Raji (cell line): Measurements from ENCODE around the gene ENPP6.

Source experiments
- POLR2A ChIP-seq: IDR thresholded peaks from 2 replicates; pipeline ENCODE4 v1.6.1; 2011; ENCODE audit warnings: low read depth, low read length, control low read depth; ENCODE audit not compliant: insufficient read depth

ENPP6 gene

DNA sequence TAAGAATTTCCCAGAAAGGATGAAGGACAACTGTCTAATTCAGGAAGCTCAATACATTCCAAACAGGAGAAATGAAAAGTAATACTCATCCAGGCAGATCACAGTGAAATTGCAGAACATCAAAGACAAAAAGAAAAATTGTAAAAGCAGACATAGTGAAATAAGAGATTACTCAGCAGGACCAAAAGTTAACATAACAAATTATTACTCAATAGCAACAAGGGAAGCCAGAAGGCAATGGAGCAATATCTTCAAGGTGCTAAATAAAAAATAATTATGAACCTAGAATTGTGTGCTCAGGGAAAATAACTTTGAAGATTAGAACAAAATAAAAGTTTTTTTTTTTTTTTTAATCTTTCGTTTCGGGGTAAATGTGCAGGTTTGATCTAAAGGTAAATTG is 30.5 kb upstream of the ENPP6 start:
- no peak for TF ChIP-seq POLR2A

DNA sequence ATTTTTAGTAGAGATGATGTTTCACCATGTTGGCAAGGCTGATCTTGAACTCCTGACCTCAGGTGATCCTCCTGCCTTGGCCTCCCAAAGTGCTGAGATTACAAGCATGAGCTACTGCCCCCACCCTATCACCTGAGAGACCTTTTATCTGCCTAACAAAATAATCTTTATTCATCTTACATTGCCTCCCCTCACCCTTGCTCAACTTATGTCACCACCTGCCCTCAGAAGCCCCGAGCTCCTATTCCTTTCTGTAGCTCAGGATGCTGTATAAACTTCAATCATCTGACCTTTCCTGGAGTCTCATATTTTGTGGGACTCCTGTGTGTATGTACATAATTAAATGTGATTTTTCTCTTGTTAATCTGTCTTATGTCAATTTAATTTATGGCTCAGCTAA is 29.7 kb upstream of the ENPP6 start:
- no peak for TF ChIP-seq POLR2A

DNA sequence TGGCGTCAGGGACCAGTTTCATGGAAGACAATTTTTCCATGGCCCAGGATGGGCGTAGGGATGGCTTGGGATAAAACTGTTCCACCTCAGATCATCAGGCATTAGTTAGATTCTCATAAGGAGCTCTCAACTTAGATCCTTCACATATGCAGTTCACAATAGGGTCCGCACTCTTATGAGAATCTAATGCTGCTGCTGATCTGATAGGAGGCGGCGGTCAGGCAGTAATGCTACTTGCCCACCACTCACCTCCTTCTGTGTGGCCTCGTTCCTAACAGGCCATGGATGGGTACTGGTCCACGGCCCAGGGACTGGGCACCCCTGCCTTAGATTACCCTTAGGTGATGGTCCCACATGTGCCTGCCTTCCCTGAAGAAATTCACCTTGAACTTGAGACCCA is 28.8 kb upstream of the ENPP6 start:
- no peak for TF ChIP-seq POLR2A

DNA sequence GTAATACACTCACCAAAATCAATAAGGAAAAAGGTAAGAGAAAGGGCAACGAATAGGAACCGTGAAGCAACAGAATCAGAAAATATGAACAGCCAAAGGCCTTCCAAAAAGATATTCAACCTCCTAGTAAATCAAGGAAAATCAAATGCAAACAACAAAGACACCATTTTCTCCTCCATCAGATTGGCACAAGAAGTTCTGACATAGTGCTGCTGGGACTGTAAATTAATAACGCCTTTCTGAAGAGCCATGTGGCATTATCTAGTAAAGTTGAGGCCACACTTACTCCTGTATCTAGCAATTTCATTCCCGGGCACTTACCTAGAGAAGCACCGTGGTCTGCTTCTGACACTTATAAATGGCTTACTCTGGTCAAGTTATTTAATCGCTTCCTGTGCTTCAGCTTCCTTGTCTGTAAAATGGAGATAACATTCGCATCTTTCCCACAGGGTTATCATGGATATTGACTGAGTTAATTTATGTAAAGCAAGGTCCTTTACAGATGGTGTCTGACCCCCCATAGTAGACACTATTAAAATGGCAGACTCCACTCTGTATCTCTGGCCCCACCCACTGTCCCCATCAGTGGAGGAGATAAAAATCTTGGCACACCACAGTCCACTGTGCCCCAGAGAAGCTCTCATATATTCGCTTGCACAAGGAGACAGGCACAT is 20.5 kb upstream of the ENPP6 start:
- no peak for TF ChIP-seq POLR2A

DNA sequence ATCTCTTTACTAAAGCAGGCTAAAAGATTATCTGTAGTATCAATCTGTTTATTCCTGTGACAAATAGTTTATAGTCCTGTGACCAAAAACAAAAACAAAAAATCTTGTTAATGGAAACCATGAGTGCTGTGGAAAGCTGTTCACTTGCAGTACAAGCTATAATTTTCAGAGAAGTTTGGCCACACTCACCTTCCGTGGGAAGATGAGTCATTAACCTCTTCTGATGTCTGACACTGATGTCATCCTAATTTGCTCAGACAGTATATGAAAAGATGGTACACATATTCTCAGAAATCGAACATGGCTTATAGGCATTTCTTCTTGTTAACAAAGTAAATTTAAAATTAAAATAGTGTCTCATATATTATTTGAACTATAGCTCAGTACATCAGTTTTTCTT is 19.9 kb upstream of the ENPP6 start:
- TF ChIP-seq POLR2A: no peak

DNA sequence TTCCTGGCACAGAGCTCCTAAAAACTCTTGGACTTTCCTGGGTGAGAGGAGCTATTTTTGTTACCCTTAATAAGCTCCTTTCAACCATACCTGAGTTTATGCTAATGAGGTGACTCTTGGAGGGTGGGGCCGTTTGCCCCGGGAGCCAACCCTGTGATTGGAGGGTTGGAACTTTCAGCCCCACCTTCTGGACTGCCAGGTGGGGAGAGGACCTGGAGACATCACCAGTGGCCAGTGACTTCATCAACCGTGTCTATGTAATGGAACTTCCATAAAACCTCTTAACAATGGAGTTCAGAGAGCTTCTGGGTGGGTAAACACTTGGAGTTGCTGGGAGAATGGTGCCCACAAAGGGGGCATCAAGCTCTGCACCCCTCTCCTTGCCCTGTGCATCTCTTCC is 17.9 kb upstream of the ENPP6 start:
- no peak for TF ChIP-seq POLR2A

DNA sequence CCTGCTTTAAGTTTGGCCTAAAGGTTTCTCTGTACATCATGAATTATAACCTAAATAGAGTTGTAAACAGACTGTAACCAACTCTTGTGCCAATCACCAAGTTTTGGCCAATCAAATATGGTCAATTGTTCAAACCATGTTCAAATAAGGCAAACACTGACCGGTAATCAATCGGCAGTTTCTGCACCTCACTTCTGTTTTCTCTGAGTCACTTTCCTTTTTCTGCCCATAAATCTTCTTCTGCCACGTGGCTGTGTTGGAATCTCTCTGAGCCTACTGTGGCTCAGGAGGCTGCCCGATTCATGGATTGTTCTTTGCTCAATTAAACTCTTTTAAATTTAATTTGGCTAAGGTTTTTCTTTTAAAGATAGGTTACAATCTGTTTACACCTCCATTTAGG is 16.5 kb upstream of the ENPP6 start:
- no peak for TF ChIP-seq POLR2A

DNA sequence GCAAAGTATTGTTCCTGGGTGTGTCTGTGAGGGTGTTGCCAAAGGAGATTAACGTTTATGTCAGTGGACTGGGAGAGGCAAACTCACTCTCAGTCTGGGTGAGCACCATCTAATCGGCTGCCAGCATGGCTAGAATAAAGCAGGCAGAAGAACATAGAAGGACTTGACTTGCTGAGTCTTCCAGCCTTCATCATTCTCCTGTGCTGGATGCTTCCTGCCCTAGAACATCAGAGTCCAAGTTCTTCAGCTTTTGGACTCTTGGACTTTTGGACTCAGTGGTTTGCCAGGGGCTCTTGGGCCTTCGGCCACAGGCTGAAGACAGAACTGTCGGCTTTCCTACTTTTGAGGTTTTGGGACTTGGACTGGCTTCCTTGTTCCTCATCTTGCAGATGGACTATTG is 15.3 kb upstream of the ENPP6 start:
- TF ChIP-seq POLR2A: no peak

DNA sequence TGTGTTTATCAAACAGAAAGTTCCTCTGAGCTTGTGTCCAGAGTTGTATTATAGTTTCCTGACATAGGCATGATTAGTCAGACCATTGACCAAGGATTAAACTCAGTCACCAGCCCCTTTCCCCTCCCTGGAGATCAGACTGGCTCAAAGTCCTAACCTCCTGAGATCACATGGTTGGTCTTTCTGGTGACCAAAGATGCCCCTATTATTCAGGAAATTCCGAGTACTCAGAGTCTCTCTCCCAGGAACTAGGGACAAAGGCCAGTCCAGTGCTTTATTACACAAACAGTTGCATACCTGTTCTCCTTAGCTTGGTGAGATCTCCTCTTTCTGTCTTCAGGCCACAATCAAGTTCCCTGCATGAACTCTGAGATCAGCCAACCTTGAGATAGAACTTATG is 14.5 kb upstream of the ENPP6 start:
- no peak for TF ChIP-seq POLR2A

DNA sequence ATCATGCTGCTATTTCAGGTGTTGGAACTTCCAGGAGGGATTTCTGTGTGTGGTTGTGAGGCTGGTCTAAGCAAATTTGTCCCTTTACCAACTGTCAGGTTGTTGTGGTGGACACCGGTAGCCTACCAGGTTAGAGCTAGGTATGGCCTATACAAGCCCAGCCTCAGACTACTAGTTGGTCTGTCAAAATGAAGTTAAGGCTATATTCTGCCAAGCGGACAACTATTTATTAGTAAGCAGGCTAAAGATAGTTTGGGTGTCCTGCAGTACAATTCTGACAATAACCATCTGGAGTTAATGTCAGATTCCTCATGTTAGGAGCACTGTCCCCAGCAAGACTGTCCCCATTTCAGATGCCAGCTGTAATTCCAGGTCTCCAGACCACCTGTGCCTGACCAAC is 13.9 kb upstream of the ENPP6 start:
- no peak for TF ChIP-seq POLR2A

DNA sequence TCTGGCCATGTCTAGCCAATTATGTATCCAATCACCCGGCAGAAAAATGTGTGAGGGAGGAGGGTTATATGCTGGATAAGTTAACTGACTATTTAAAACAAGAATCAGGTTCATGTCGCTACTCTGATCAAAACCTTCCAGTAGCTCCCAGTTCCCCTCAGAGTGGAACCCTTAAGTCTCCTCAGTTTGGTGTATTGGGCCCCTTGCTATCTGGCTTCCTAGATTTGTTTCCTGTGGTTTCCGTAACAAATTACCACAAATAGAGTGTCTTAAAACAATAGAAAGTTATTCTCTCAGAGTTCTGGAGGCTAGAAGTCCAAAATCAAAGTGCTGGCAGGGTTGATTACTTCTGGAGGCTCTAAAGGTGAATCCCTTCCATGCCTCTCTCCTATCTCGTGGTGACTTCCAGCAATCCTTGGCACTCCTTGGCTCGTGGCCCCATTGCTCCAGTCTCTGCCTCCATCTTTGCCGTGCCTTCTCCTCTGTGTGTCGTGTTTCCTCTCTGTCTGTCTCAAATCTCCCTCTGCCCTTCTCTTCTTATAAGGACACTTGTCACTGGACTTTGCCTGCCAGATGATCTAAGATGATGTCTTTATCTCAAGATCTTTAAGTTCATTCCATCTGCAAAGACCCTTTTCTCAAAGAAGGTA is 10.5 kb upstream of the ENPP6 start:
- no peak for TF ChIP-seq POLR2A

DNA sequence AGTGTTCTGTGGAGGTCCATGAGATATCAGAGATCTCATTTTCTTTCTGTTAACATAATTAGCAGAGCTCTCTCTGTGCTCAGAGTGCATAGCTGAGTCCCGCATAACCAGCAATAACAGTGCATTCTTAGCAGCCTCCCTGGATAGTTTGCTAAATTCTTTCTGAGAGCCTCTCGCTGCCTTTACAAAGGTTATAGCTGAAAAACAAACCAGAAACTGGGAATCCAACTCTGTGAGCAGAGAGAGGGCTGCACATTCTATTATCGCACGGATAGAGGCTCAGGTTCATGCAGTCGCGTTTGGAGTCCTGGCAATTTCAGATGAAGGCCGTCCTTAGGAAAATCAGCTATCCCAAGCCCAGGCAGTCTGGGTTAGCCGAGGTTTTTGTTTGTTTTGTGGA is 1.2 kb downstream of the ENPP6 start:
- TF ChIP-seq POLR2A: no peak

DNA sequence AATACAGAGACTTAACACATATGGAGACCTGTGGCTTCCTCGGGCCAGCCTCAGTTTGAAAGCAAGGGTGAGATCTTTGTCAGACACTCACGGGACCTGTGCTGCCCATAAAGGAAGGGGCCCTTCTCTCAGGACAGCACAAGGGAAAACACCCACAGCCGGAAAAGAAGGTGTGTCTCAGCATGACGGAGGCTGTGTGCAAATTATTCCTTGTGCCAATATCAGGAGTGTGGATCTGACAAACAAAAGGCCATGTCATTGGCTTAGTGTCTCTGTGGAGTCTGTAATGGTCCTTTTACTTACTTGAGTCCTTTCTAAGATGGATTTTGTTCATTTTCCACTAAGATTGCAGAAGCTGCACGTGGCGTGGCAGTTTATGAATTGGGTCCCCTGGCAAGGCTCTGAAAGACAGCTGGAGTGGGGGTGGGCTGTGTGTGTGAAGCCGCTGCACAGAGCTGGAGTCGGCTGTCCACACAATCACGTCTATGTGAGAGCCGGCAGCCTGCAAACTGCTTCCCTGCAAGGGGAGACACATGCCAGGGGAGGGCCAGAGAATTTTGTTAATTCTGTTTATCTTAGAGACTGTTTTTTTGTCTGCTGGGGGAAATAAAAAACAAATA is 1.9 kb downstream of the ENPP6 start:
- no peak for TF ChIP-seq POLR2A

DNA sequence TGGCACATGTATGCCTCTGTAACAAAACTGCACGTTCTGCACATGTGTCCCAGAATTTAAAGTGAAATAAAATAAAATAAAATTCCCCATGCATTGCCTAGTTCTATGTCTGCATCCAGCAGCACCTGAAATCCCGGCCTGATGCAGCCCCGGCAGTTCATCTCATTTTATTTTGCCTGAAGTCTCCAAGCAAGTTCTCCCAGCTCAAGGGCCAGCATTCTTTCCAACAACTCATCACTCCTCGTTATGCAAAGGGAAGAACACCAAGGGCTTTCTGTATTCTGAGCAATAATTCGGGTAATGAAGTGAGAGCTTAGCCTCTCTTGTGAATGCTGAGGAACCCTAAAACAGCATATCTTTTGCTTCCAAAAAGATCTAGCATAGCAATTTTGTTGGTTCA is 2.7 kb downstream of the ENPP6 start:
- no peak for TF ChIP-seq POLR2A

DNA sequence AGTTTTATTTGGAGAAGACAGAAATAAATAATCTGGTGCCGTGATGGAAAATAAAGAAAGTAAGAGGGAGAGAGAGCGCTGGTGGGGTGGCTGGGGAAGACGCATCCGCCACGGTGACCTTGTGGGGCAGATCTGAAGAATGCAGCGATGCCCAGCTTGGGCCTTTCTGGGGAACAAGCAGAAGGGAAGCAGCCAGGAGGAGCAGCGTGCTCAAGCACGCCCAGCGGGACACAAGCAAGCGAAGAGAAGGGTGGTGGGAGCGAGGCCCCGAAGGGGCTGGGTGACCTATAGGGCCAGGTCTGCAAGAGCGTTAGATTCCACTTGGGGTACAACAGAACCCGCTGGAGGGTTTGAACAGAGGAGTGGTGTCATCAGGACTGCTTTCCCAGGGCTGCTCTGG is 12.4 kb downstream of the ENPP6 start:
- no peak for TF ChIP-seq POLR2A

DNA sequence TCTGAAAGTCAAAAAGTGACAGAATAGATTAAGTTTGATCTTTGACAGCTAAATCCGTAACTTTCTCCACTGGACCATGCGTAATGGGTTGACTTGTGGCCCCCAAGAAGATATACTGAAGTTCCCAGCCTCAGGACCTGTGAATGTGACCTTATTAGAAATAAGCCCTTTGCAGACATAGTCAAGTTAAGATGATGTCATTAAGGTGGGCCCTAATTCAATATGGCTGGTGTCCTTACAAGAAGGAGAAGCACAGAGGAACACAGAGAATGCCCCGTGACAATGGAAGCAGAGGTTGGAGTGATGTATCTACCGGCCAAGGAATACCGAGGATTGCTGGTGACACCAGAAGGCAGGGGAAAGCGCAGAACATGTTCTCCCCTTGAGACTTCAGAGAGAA is 14.4 kb downstream of the ENPP6 start:
- no peak for TF ChIP-seq POLR2A

DNA sequence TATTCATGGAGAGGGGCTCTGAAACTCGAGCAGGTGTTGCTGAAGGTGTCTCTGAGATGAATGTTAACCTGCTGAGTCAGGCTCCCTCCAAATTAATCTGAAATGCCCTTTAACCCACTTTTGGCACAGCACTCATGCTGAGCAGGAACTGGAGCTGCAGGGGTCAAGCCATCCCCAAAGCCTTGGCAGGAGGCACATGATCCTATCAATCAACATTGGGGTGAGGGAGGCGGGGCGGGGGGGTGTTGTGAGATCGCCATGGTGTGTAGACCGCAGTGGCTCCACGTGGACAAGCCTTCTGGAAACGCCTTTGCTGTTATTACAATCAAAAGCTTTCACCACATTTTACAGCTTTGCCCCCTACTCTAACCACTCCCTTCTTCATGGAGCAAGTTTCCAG is 16.5 kb downstream of the ENPP6 start:
- no peak for TF ChIP-seq POLR2A
